ENCODE results near the gene TTC21A. TPM values are rescaled to one million over a fixed set of nuclear protein-coding genes. Genes with fewer than 3 reads are reported as not detected.

The TTC21A gene
- total and polyA plus RNA-seq, 2 experiments from 2014 or later = 1.8 to 2.0 TPM

DNA sequence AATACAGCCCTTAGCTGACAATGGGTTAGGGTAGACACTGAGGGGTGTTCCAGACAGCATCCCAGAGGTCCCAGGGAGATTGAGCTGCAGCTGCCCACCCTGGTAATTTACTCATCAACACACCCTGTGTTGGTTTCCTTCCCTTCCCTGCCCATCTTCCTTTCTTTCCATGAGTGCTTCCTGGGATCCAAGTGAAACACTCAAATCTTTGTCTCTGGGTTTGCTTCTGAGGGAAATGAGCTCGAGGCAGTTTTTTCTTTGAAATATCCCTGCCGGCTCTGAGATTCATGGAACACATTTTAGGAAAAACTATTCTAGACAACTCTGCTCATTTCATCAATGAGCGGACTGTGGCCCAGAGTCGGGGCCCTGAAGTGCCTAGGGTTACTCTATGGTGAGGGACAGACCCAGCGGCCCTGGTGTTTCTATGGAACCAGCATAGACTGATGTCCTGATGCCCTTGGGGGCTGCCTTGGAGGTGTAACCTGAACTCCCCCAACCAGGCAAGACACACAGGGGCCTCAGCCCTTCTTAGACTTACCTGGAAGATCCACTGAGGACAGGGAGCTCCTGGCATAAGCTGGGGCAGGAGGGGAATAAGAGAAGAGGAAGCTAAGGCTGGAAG lies 60.8 kb downstream of the TTC21A start (continued):
- TF ChIP-seq, protein P1, sequence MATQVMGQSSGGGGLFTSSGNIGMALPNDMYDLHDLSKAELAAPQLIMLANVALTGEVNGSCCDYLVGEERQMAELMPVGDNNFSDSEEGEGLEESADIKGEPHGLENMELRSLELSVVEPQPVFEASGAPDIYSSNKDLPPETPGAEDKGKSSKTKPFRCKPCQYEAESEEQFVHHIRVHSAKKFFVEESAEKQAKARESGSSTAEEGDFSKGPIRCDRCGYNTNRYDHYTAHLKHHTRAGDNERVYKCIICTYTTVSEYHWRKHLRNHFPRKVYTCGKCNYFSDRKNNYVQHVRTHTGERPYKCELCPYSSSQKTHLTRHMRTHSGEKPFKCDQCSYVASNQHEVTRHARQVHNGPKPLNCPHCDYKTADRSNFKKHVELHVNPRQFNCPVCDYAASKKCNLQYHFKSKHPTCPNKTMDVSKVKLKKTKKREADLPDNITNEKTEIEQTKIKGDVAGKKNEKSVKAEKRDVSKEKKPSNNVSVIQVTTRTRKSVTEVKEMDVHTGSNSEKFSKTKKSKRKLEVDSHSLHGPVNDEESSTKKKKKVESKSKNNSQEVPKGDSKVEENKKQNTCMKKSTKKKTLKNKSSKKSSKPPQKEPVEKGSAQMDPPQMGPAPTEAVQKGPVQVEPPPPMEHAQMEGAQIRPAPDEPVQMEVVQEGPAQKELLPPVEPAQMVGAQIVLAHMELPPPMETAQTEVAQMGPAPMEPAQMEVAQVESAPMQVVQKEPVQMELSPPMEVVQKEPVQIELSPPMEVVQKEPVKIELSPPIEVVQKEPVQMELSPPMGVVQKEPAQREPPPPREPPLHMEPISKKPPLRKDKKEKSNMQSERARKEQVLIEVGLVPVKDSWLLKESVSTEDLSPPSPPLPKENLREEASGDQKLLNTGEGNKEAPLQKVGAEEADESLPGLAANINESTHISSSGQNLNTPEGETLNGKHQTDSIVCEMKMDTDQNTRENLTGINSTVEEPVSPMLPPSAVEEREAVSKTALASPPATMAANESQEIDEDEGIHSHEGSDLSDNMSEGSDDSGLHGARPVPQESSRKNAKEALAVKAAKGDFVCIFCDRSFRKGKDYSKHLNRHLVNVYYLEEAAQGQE (IDR thresholded peaks at IDR 0.05; ENCODE audit: unreplicated experiment) = no peak
- TF ChIP-seq NANOG (IDR thresholded peaks at IDR 0.05; ENCODE audit: borderline replicate concordance) = no peak
- TF ChIP-seq EZH2phosphoT487 (IDR thresholded peaks at IDR 0.05; ENCODE audit: unreplicated experiment) = no peak
- TF ChIP-seq JUNB (IDR thresholded peaks at IDR 0.05; ENCODE audit: unreplicated experiment) = no peak
- TF ChIP-seq CREB1 (CRISPR knock-in tag; IDR thresholded peaks at IDR 0.05; ENCODE audit: low read depth) = no peak

DNA sequence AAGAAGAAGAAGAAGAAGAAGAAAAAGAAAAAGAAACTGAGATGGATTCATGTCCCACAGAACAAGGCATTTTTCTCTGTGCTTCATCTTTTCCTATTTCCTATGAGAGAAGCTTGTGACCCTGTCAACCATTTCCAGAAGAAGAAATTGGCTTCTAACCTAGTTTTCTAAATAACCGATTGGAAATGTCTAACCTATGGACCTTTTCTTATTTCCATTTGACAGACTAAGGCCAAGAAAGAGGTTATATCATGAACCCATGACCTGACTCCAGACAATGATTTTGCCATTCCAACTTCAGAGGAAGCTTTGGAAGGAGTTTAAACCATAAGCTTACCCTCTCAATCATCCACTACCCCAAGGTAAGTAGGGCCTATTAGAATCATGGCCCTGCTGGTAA lies 62.2 kb downstream of the TTC21A start:
- Histone ChIP-seq H3K27me3 (ENCODE audit: insufficient read depth) (no peaks in the 10 kb centered on the region), H3K79me2 (replicated peaks; ENCODE audit: insufficient read depth) (no peaks in the 10 kb centered on the region), H3K9me2 (ENCODE audit: insufficient read depth) (no peaks in the 10 kb centered on the region), H3K36me3 (ENCODE audit: insufficient read depth) (no peaks in the 10 kb centered on the region), H4K20me1 (replicated peaks; ENCODE audit: insufficient read depth) (no peaks in the 10 kb centered on the region), H3K4me3 (no peak overlapping the region), H2AFZ (no peak overlapping the region), H3K4me2 (no peak overlapping the region), H3K27ac (ENCODE audit: low read depth) (no peak overlapping the region), H3K4me1 (ENCODE audit: insufficient read depth) (no peaks in the 10 kb centered on the region), H3F3A (replicated peaks; ENCODE audit: low read depth) (no peaks in the 10 kb centered on the region)
- Mint-ChIP-seq H3K9me3 (peaks cover 1% of the 10 kb centered on the region; the same call in 1 of the 3 replicates), H3K4me1 (peaks cover 18% of the 10 kb centered on the region), H3K27ac (no peak overlapping the region; the same call in 1 of the 2 replicates), H3K36me3 (ENCODE audit: low read depth) (no peaks in the 10 kb centered on the region), H3K27me3 (ENCODE audit: insufficient read depth, low read depth, poor library complexity) (peaks cover 2% of the 10 kb centered on the region), H3K4me3 (no peak overlapping the region)
- ATAC-seq (no peak), DNase-seq (ENCODE audit: low spot score) (no peak)
- TF ChIP-seq JUNB (IDR thresholded peaks at IDR 0.05; ENCODE audit: unreplicated experiment) (no peak), ZNF331 (CRISPR knock-in tag; IDR thresholded peaks at IDR 0.05; ENCODE audit: low read depth) (no peak), EZH2phosphoT487 (IDR thresholded peaks at IDR 0.05; ENCODE audit: unreplicated experiment) (no peak), NANOG (IDR thresholded peaks at IDR 0.05; ENCODE audit: borderline replicate concordance) (no peak), ZNF114 (CRISPR knock-in tag; IDR thresholded peaks at IDR 0.05) (no peak)
- TF ChIP-seq, protein P2, sequence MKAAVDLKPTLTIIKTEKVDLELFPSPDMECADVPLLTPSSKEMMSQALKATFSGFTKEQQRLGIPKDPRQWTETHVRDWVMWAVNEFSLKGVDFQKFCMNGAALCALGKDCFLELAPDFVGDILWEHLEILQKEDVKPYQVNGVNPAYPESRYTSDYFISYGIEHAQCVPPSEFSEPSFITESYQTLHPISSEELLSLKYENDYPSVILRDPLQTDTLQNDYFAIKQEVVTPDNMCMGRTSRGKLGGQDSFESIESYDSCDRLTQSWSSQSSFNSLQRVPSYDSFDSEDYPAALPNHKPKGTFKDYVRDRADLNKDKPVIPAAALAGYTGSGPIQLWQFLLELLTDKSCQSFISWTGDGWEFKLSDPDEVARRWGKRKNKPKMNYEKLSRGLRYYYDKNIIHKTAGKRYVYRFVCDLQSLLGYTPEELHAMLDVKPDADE (IDR thresholded peaks at IDR 0.05) = no peak
- TF ChIP-seq, protein P3, sequence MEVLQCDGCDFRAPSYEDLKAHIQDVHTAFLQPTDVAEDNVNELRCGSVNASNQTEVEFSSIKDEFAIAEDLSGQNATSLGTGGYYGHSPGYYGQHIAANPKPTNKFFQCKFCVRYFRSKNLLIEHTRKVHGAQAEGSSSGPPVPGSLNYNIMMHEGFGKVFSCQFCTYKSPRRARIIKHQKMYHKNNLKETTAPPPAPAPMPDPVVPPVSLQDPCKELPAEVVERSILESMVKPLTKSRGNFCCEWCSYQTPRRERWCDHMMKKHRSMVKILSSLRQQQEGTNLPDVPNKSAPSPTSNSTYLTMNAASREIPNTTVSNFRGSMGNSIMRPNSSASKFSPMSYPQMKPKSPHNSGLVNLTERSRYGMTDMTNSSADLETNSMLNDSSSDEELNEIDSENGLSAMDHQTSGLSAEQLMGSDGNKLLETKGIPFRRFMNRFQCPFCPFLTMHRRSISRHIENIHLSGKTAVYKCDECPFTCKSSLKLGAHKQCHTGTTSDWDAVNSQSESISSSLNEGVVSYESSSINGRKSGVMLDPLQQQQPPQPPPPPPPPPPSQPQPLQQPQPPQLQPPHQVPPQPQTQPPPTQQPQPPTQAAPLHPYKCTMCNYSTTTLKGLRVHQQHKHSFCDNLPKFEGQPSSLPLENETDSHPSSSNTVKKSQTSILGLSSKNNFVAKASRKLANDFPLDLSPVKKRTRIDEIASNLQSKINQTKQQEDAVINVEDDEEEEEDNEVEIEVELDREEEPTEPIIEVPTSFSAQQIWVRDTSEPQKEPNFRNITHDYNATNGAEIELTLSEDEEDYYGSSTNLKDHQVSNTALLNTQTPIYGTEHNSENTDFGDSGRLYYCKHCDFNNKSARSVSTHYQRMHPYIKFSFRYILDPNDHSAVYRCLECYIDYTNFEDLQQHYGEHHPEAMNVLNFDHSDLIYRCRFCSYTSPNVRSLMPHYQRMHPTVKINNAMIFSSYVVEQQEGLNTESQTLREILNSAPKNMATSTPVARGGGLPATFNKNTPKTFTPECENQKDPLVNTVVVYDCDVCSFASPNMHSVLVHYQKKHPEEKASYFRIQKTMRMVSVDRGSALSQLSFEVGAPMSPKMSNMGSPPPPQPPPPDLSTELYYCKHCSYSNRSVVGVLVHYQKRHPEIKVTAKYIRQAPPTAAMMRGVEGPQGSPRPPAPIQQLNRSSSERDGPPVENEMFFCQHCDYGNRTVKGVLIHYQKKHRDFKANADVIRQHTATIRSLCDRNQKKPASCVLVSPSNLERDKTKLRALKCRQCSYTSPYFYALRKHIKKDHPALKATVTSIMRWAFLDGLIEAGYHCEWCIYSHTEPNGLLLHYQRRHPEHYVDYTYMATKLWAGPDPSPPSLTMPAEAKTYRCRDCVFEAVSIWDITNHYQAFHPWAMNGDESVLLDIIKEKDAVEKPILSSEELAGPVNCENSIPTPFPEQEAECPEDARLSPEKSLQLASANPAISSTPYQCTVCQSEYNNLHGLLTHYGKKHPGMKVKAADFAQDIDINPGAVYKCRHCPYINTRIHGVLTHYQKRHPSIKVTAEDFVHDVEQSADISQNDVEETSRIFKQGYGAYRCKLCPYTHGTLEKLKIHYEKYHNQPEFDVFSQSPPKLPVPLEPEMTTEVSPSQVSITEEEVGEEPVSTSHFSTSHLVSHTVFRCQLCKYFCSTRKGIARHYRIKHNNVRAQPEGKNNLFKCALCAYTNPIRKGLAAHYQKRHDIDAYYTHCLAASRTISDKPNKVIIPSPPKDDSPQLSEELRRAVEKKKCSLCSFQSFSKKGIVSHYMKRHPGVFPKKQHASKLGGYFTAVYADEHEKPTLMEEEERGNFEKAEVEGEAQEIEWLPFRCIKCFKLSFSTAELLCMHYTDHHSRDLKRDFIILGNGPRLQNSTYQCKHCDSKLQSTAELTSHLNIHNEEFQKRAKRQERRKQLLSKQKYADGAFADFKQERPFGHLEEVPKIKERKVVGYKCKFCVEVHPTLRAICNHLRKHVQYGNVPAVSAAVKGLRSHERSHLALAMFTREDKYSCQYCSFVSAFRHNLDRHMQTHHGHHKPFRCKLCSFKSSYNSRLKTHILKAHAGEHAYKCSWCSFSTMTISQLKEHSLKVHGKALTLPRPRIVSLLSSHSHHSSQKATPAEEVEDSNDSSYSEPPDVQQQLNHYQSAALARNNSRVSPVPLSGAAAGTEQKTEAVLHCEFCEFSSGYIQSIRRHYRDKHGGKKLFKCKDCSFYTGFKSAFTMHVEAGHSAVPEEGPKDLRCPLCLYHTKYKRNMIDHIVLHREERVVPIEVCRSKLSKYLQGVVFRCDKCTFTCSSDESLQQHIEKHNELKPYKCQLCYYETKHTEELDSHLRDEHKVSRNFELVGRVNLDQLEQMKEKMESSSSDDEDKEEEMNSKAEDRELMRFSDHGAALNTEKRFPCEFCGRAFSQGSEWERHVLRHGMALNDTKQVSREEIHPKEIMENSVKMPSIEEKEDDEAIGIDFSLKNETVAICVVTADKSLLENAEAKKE (CRISPR knock-in tag; IDR thresholded peaks at IDR 0.05) = no peak

All from GM23338 (cell line).